Measurements from ENCODE around the gene ZC3H12A.

GRCh38 chr1:37469386-37469785, 5.0 kb upstream of the ZC3H12A start:
- no peak for TF ChIP-seq CTCF (IDR thresholded peaks at IDR 0.05)
- TF ChIP-seq POLR2A (IDR thresholded peaks at IDR 0.05): no peak
- TF ChIP-seq EP300 (IDR thresholded peaks at IDR 0.05): no peak

Measured in ovary (tissue), 3 donors.